NCI-H2196 treated with DMSO at 0.1 percent for 48 hours (cell line): ENCODE data around the gene AGBL4.
"Not testable (repeated sequence)": the region's sequence is repeated elsewhere in the genome, so short reads cannot be mapped to it uniquely, and the experiment has no call there.

Source experiments
- DNase-seq: peaks from one replicate; lab custom pipeline; 2025; ENCODE audit not compliant: unreplicated experiment; lab: John Stamatoyannopoulos, UW

Gene AGBL4

GRCh38 chr1:49319426-49319963, 704.3 kb downstream of the AGBL4 start:
- DNase-seq = no peak

GRCh38 chr1:49318218-49318617, 705.5 kb downstream of the AGBL4 start:
- DNase-seq = no peak

GRCh38 chr1:49307457-49307856, 716.3 kb downstream of the AGBL4 start:
- DNase-seq = no peak

GRCh38 chr1:49306507-49307070, 717.2 kb downstream of the AGBL4 start:
- DNase-seq = no peak

- not testable (repeated sequence) for DNase-seq
Observed at GRCh38 chr1:49302400-49302799, 721.4 kb downstream of the AGBL4 start.

DNA sequence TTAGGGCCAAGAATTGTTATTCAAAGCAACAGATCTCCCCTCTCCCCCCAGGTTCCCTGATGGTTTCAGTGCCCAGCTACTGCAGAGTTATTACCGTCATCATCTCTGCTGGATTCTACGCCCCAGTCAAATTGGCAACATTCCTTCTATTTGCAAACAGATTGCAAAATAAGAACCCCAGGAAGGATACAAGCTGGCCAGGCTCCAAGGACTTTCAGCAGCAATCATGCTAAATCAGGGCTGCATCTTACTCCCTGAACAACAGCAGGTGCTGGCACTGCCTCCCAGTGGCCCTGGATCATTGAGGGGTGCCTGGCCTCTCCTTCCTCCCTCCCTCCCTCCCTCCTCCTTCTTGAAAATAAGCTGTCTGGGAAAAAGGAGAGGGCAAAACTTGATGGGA, 725.5 kb downstream of the AGBL4 start:
- no peak for DNase-seq

DNA sequence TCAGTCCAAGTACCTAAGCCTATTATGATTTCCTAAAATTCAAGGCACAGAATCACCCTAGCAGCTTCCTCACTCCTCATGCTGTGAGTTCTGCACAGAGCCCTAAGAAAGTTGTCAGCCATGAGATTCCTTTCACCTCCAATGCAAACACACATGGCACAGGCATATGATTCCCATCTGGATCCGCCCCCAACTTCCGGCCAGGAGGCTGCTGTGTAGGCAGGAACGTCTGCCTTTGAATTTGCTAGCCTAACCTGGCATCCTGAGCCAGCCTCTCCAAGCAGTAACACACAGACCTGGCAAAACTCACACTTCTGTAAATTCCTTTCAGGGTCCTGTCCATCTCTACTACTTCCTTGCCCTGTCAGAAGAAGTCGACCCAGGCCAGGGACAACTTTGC, 726.0 kb downstream of the AGBL4 start:
- DNase-seq = no peak

DNA sequence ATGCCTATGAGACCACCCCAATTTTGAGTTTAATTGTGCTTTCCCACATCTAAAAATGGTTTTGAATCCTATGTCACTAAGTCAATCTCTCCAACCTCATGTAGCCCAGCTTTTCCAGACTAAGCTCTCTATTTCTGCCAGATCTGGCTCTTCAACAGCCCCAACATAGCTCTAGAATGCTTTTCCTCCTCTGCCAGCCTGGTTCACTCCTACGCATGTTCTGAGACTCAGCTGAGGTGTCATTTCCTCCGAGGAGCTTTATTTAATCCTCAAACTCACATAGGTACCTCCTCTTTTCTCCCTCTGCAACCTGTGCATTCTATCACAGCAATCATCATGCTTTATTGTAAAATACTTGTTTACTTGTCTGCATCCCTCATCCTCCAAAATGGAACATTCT, 729.2 kb downstream of the AGBL4 start:
- DNase-seq = no peak

- DNase-seq = no peak
Observed at GRCh38 chr1:49293016-49293415, 730.7 kb downstream of the AGBL4 start.

DNA sequence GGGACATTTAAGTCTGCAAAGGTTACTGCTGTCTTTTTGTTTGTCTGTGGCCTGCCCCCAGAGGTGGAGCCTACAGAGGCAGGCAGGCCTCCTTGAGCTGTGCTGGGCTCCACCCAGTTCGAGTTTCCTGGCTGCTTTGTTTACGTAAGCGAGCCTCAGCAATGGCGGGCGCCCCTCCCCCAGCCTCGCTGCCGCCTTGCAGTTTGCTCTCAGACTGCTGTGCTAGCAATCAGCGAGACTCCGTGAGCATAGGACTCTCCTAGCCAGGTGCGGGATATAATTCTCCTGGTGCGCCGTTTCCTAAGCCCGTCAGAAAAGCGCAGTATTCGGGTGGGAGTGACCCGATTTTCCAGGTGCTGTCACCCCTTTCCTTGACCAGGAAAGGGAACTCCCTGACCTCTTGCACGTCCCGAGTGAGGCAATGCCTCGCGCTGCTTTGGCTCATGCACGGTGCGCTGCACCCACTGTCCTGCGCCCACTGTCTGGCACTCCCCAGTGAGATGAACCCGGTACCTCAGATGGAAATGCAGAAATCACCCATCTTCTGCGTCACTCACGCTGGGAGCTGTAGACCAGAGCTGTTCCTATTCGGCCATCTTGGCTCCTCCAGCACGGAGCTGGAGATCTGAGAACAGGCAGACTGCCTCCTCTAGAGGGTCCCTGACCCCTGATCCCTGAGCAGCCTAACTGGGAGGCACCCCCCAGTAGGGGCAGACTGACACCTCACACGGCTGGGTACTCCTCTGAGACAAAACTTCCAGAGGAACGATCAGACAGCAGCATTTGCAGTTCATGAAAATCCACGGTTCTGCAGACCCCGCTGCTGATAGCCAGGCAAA, 766.3 kb downstream of the AGBL4 start:
- DNase-seq = not testable (repeated sequence)

- no peak for DNase-seq
Observed at GRCh38 chr1:49252917-49253316, 770.8 kb downstream of the AGBL4 start.

DNA sequence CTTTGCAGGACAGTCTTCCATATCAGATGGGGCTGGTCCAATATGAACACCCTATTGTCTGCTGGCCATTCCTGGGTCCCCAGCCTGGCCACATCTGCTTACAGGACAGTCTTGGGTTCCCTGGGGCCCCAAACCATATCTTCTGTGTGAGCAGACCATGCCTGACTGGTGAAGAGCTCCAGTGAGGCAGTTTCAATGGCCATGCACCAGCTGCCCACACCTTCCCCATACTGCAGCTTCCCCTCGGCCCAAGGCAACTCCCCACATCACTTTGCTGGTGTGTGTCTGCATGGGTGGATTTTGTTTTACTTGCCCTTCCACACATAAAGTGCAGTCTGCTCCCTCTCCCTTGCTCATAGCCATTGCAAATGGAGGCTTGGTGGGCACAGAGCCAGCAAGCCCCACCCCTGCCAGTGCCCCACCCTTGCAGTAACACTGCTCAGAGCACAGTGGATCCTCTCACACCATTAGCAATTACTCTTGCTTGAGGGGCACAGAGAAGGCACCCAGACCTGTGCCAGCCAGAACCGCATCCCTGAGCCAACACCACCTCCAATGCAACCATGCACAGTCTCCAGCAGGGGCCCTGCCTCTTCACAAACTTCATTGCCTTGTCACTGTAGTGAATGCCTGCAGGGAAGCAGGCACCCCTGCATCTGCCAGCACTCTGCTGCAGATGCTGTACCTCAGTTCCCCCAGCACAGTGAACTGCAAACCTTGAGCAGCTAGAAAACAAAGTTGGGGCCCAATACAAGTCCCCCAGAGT, 772.6 kb downstream of the AGBL4 start:
- no peak for DNase-seq

DNA sequence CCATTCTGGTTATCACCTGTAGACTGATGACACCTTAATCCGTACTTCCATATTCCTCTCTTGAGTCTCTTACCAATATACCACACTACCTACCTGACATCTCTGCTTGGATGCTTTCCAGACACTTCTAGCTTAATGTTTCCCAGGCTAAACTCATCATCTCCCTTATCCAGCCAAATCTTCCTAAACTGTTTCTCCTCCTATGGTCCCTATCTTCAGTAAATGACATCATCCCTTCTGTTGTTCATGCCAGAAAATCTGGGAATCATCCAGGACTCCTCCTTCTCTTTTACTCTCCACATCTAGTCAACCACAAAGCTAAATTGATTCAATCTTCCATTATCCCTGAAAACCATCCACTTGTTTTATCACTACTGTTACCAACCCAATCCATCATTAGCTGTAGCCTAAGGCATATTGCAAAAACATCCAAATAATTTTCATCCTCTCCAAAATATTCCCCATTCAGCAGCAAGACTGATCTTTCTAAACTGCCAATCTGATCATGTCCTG, 783.0 kb downstream of the AGBL4 start:
- no peak for DNase-seq

- DNase-seq = no peak
Observed at GRCh38 chr1:49234988-49235387, 788.8 kb downstream of the AGBL4 start.

GRCh38 chr1:49229555-49229954, 794.2 kb downstream of the AGBL4 start:
- DNase-seq = peak; percentile 24

DNA sequence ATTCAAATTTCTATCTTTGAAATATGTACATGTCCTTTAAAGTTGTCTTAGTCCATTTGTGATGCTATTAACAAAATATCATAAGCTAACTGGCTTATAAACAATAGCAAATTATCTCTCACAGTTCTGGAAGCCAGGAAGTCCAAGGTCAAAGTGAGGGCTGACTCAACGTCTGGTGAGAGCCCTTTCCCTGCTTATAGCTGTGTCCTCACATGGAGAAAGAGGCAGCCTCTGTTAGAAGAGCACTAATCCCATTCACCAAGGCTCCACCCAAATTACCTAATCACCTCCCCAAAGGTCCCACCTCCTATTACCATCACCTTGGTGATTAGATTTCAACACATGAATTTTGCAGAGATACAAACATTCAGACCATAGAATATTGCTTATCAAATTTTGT, 797.0 kb downstream of the AGBL4 start:
- no peak for DNase-seq

- no peak for DNase-seq
Observed at GRCh38 chr1:49225464-49225863, 798.3 kb downstream of the AGBL4 start.

GRCh38 chr1:49213301-49213700, 810.5 kb downstream of the AGBL4 start:
- DNase-seq = no peak

- no peak for DNase-seq
Observed at GRCh38 chr1:49208712-49209111, 815.0 kb downstream of the AGBL4 start.

- DNase-seq = no peak
Observed at GRCh38 chr1:49204720-49205119, 819.0 kb downstream of the AGBL4 start.

- no peak for DNase-seq
Observed at GRCh38 chr1:49200738-49201137, 823.0 kb downstream of the AGBL4 start.
